T-cell (primary cell): ENCODE results near the gene RNF180. TPM values are rescaled to one million over a fixed set of nuclear protein-coding genes. Genes with fewer than 3 reads are reported as not detected.

ENCODE experiments used
- ATAC-seq, 4 experiments: fragments of 200-7000 bp in 3 of 4; fragments of 150-1000 bp in 1 of 4; cut with Tn5 transposase; replicated peaks in 1 of 4; 1 replicate in 3 of 4; 2 replicates in 1 of 4; pipeline ENCODE4 v1.10.0; 2021; ENCODE audit warnings: moderate library complexity in 3 of 4, mild to moderate bottlenecking in 2 of 4, moderate number of reproducible peaks in 1 of 4
- CTCF ChIA-PET, 2 donors: fragments of 300-600 bp; sonication (Branson Sonifier 250); formaldehyde crosslinking; loops; one replicate each; lab custom pipeline; 2022; ENCODE audit warnings: antibody characterized with exemption in 2 of 2; lab: Charles Lee
- POLR2A ChIA-PET, 2 donors: fragments of 300-600 bp; sonication (Branson Sonifier 250); formaldehyde crosslinking; loops; one replicate each; lab custom pipeline; 2022; ENCODE audit warnings: antibody characterized with exemption in 2 of 2; lab: Charles Lee
- DNase-seq, 35 experiments: peaks; one replicate each; pipeline versions ENCODE4 v3.0.0 to v3.0.0-alpha.2; 2013 to 2023
- H3K27ac ChIP-seq: one replicate; pipeline ENCODE4 v1.5.1; 2013; ENCODE audit warnings: low read length
- H3K27me3 ChIP-seq, 2 experiments: replicated peaks in 1 of 2; 1 replicate in 1 of 2; 2 replicates in 1 of 2; pipeline versions ENCODE4 v1.6.1 to v1.7.0; 2013; ENCODE audit warnings: low read length in 1 of 2, mixed read lengths in 1 of 2; ENCODE audit not compliant: control insufficient read depth in 2 of 2, insufficient read depth in 2 of 2; ENCODE audit errors: extremely low read depth in 1 of 2
- H3K36me3 ChIP-seq, 2 donors: 1 replicate in 1 of 2; 2 replicates in 1 of 2; pipeline versions ENCODE4 v1.6.1 to v1.7.0; 2013; ENCODE audit warnings: low read length in 1 of 2; ENCODE audit not compliant: control insufficient read depth in 2 of 2, insufficient read depth in 1 of 2; ENCODE audit errors: extremely low read depth in 1 of 2
- H3K4me1 ChIP-seq, 2 experiments: 1 replicate in 1 of 2; 2 replicates in 1 of 2; pipeline versions ENCODE4 v1.6.1 to v1.7.0; 2013; ENCODE audit warnings: low read length in 2 of 2, mixed read lengths in 1 of 2; ENCODE audit not compliant: insufficient read depth in 2 of 2, control insufficient read depth in 1 of 2; ENCODE audit errors: extremely low read depth in 1 of 2
- H3K4me3 ChIP-seq, 2 donors: 1 replicate in 1 of 2; 2 replicates in 1 of 2; pipeline versions ENCODE4 v1.5.1 to v1.7.0; 2013; ENCODE audit warnings: mild to moderate bottlenecking in 2 of 2, low read length in 1 of 2, moderate library complexity in 1 of 2; ENCODE audit not compliant: control insufficient read depth in 1 of 2; ENCODE audit errors: extremely low read depth in 1 of 2
- H3K9me3 ChIP-seq: 2 replicates; pipeline ENCODE4 v1.7.0; 2013
- H3K27ac Mint-ChIP-seq, 2 donors: one replicate each; pipeline ENCODE4 v1.8.0; 2020 to 2021; ENCODE audit warnings: mild to moderate bottlenecking in 2 of 2, mixed read lengths in 2 of 2
- H3K27me3 Mint-ChIP-seq, 2 donors: one replicate each; pipeline ENCODE4 v1.8.0; 2021 to 2022; ENCODE audit warnings: mixed read lengths in 2 of 2
- H3K36me3 Mint-ChIP-seq: one replicate; pipeline ENCODE4 v1.8.0; 2021; ENCODE audit warnings: mixed read lengths
- H3K4me1 Mint-ChIP-seq, 3 donors: one replicate each; pipeline ENCODE4 v1.8.0; 2020 to 2022; ENCODE audit warnings: mixed read lengths in 3 of 3, mild to moderate bottlenecking in 1 of 3
- H3K4me3 Mint-ChIP-seq, 3 donors: one replicate each; pipeline ENCODE4 v1.8.0; 2020 to 2022; ENCODE audit warnings: mild to moderate bottlenecking in 3 of 3, mixed read lengths in 3 of 3, moderate library complexity in 3 of 3
- H3K9me3 Mint-ChIP-seq, 3 donors: one replicate each; pipeline ENCODE4 v1.8.0; 2020 to 2022; ENCODE audit warnings: mixed read lengths in 3 of 3
- WGBS: methylation state at CpG from one replicate; pipeline ENCODE4 v1.1.5; 2013; ENCODE audit warnings: missing lambda C conversion rate; ENCODE audit not compliant: insufficient coverage; 5-methylcytosine and 5-hydroxymethylcytosine counted together
- total RNA-seq, 35 experiments: library from RNA in 6 of 35; stranded (reverse) in 6 of 35; fragments of 120-200 nt in 1 of 35; gene quantifications; one replicate each; pipeline versions ENCODE4 v1.2.1 to v1.2.4 and lab custom pipeline; 2013 to 2026

The RNF180 gene
- total RNA-seq, 5 donors from 2014 or later (not counting 1 experiment from before 2014, with no cell fraction given), result not detected

- ATAC-seq (no peak), DNase-seq (no peak)
- H3K9me3 ChIP-seq, result no peaks in the 10 kb centered on the region
- peaks cover 0 to 8% (median 5%) of the 10 kb centered on the region in 3 donors for H3K4me1 Mint-ChIP-seq
- H3K27ac ChIP-seq, result no peak overlapping the region
- H3K4me3 Mint-ChIP-seq, result peak overlapping the region in 1 of 3 donors; percentile 55
- H3K9me3 Mint-ChIP-seq, result peaks cover 0 to 6% (median 5%) of the 10 kb centered on the region in 3 donors
- CTCF ChIA-PET, result no interaction called here
- no peak overlapping the region for H3K27ac Mint-ChIP-seq
- H3K4me3 ChIP-seq, result no peak overlapping the region
- 53% methylated on average over 5 of the region's 11 CpGs for WGBS
- POLR2A ChIA-PET, result interaction anchor here in 1 of 2 donors (0.6 kb wide), 1 partner anchor 46 kb away, joined by 3 read pairs; no protein-coding TSS in a partner anchor
- peaks cover 7 to 12% of the 10 kb centered on the region in 2 experiments for H3K27me3 ChIP-seq
- H3K4me1 ChIP-seq, result no peaks in the 10 kb centered on the region
- no peaks in the 10 kb centered on the region for H3K36me3 Mint-ChIP-seq
- H3K36me3 ChIP-seq, result no peaks in the 10 kb centered on the region
- peaks cover 23 to 30% of the 10 kb centered on the region in 2 donors for H3K27me3 Mint-ChIP-seq
Measured at GRCh38 chr5:64165160-64165499, 513 bp upstream of the RNF180 start.

- no peak overlapping the region for H3K4me3 ChIP-seq
- ATAC-seq (peak in 1 of 4 experiments; percentile 13), DNase-seq (no peak)
- POLR2A ChIA-PET, result interaction anchor here in 1 of 2 donors (0.6 kb wide), 1 partner anchor 84 kb away, joined by 3 read pairs; no protein-coding TSS in a partner anchor
- H3K36me3 ChIP-seq, result no peaks in the 10 kb centered on the region
- H3K4me1 Mint-ChIP-seq, result peaks cover 0 to 8% (median 5%) of the 10 kb centered on the region in 3 donors
- H3K36me3 Mint-ChIP-seq, result no peaks in the 10 kb centered on the region
- no peaks in the 10 kb centered on the region for H3K9me3 ChIP-seq
- CTCF ChIA-PET, result no interaction called here
- H3K4me1 ChIP-seq, result no peaks in the 10 kb centered on the region
- peaks cover 0 to 11% (median 9%) of the 10 kb centered on the region in 3 donors for H3K9me3 Mint-ChIP-seq
- H3K4me3 Mint-ChIP-seq, result peak overlapping the region in 2 of 3 donors; percentile 23 to 36
- H3K27ac Mint-ChIP-seq, result no peak overlapping the region
- WGBS, result 6% methylated on average over 6 of the region's 23 CpGs
- peaks cover 23 to 30% of the 10 kb centered on the region in 2 donors for H3K27me3 Mint-ChIP-seq
- H3K27ac ChIP-seq, result no peak overlapping the region
- peaks cover 7 to 12% of the 10 kb centered on the region in 2 experiments for H3K27me3 ChIP-seq
Measured at GRCh38 chr5:64166201-64166959, 737 bp downstream of the RNF180 start.

DNA sequence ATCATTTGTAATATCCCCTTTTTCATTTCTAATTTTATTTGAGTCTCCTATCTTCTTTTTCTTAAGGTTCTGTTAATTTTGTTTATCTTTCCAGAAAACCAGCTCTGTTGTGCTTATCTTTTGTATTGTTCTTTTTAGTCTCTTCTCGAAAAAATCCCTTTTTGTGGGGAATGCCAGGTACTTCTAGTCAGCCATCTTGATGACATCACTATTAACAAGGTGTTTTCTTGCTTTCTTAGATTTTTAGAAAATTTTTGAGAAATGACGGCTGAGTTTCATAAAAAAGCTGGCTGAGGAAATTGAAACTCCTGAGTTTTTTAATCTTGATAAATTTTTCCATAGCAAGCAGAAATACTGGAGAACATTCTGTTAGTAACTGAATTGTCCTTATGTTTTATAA lies 10.7 kb downstream of the RNF180 start:
- H3K4me3 ChIP-seq, result no peak overlapping the region
- ATAC-seq (no peak), DNase-seq (no peak)
- H3K27me3 Mint-ChIP-seq, result no peaks in the 10 kb centered on the region
- no peak overlapping the region for H3K27ac Mint-ChIP-seq
- no CpG with 5 or more reads among the region's 2 CpGs for WGBS
- H3K4me1 Mint-ChIP-seq, result no peaks in the 10 kb centered on the region
- no peak overlapping the region for H3K4me3 Mint-ChIP-seq
- ChIA-PET CTCF (no interaction called here), POLR2A (interaction anchor here in 1 of 2 donors (0.5 kb wide), 1 partner anchor 448 kb away, joined by 3 read pairs; no protein-coding TSS in a partner anchor)
- H3K27ac ChIP-seq, result no peak overlapping the region
- H3K9me3 ChIP-seq, result no peaks in the 10 kb centered on the region
- no peaks in the 10 kb centered on the region for H3K36me3 ChIP-seq
- no peaks in the 10 kb centered on the region for H3K36me3 Mint-ChIP-seq
- H3K27me3 ChIP-seq, result no peaks in the 10 kb centered on the region
- no peaks in the 10 kb centered on the region for H3K4me1 ChIP-seq
- H3K9me3 Mint-ChIP-seq, result peaks cover 5 to 15% (median 9%) of the 10 kb centered on the region in 3 donors

- no peaks in the 10 kb centered on the region for H3K36me3 Mint-ChIP-seq
- H3K4me1 Mint-ChIP-seq, result no peaks in the 10 kb centered on the region
- H3K27me3 Mint-ChIP-seq, result no peaks in the 10 kb centered on the region
- ChIA-PET CTCF (no interaction called here), POLR2A (no interaction called here)
- no peaks in the 10 kb centered on the region for H3K9me3 ChIP-seq
- WGBS, result 30% methylated on average over 4 of the region's 8 CpGs
- no peak overlapping the region for H3K4me3 Mint-ChIP-seq
- H3K4me1 ChIP-seq, result no peaks in the 10 kb centered on the region
- DNase-seq, result no peak
- H3K9me3 Mint-ChIP-seq, result peaks cover 0 to 9% (median 5%) of the 10 kb centered on the region in 3 donors
- H3K27ac ChIP-seq, result no peak overlapping the region
- no peak for ATAC-seq
- no peak overlapping the region for H3K27ac Mint-ChIP-seq
- no peak overlapping the region for H3K4me3 ChIP-seq
- no peaks in the 10 kb centered on the region for H3K36me3 ChIP-seq
- H3K27me3 ChIP-seq, result no peaks in the 10 kb centered on the region
Measured at GRCh38 chr5:64180661-64181343, 15.2 kb downstream of the RNF180 start.

- H3K27me3 Mint-ChIP-seq, result no peaks in the 10 kb centered on the region
- Histone ChIP-seq H3K27me3 (no peaks in the 10 kb centered on the region), H3K9me3 (no peaks in the 10 kb centered on the region), H3K36me3 (no peaks in the 10 kb centered on the region), H3K27ac (no peak overlapping the region), H3K4me3 (no peak overlapping the region), H3K4me1 (no peaks in the 10 kb centered on the region)
- POLR2A ChIA-PET, result no interaction called here
- no peaks in the 10 kb centered on the region for H3K36me3 Mint-ChIP-seq
- DNase-seq (no peak), ATAC-seq (no peak)
- no peak overlapping the region for H3K4me3 Mint-ChIP-seq
- peaks cover 0 to 9% (median 5%) of the 10 kb centered on the region in 3 donors for H3K9me3 Mint-ChIP-seq
- H3K4me1 Mint-ChIP-seq, result no peaks in the 10 kb centered on the region
- WGBS, result no CpG with 5 or more reads among the region's 2 CpGs
- CTCF ChIA-PET, result no interaction called here
- no peak overlapping the region for H3K27ac Mint-ChIP-seq
Measured at GRCh38 chr5:64181440-64181839, 15.8 kb downstream of the RNF180 start.

DNA sequence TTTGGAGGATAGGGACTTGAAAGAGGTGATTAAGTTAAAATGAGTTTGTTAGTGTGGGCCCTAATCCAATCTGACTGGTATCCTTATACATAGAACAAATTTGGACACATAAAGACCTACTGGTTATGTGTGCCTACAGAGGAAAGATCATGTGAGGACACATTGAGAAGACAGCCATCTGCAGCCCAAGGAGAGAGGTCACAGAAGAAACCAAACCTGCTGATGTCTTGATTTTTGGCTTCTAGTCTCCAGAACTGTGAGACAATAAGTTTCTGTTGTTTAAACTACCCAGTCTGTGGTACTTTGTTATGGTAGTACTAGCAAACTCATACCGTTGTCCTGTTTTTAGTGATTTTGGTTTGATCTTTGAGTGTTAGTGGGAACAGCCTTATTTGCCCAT lies 18.3 kb downstream of the RNF180 start:
- Mint-ChIP-seq H3K4me1 (no peaks in the 10 kb centered on the region), H3K27me3 (no peaks in the 10 kb centered on the region), H3K36me3 (no peaks in the 10 kb centered on the region), H3K9me3 (peaks cover 0 to 9% (median 6%) of the 10 kb centered on the region in 3 donors), H3K27ac (no peak overlapping the region), H3K4me3 (no peak overlapping the region)
- Histone ChIP-seq H3K4me1 (no peaks in the 10 kb centered on the region), H3K27ac (no peak overlapping the region), H3K27me3 (no peaks in the 10 kb centered on the region), H3K9me3 (no peaks in the 10 kb centered on the region), H3K36me3 (no peaks in the 10 kb centered on the region), H3K4me3 (no peak overlapping the region)
- ChIA-PET POLR2A (no interaction called here), CTCF (no interaction called here)
- DNase-seq, result no peak
- WGBS, result no CpG with 5 or more reads among the region's 1 CpG
- ATAC-seq, result no peak
